PC-3 (cell line): ENCODE data around the gene MAZ. TPM values are rescaled to one million over a fixed set of nuclear protein-coding genes. Genes with fewer than 3 reads are reported as not detected.

Experiments used
- ATAC-seq: fragments of 200-7000 bp; cut with Tn5 transposase; 2 replicates; pipeline ENCODE4 v1.9.1; 2020; ENCODE audit warnings: mild to moderate bottlenecking, moderate library complexity
- BruUV-seq: library from RNA; stranded (reverse); fragments of 400-500 nt; replicated peaks from 2 replicates; lab custom pipeline; 2021; lab: Mats Ljungman, UMichigan
- CTCF ChIA-PET: fragments of 300-600 bp; sonication (Branson Sonifier 250); formaldehyde crosslinking; loops from one replicate; lab custom pipeline; 2022; ENCODE audit warnings: antibody characterized with exemption; lab: Charles Lee
- POLR2A ChIA-PET: fragments of 300-600 bp; sonication (Branson Sonifier 250); formaldehyde crosslinking; loops from one replicate; lab custom pipeline; 2022; ENCODE audit warnings: antibody characterized with exemption; ENCODE audit not compliant: unreplicated experiment; lab: Charles Lee
- DNase-seq: peaks from one replicate; pipeline ENCODE4 v3.0.0-alpha.2; 2015
- H2AFZ ChIP-seq: fragments of 300-600 bp; sonication (generic); 2 replicates; pipeline ENCODE4 v1.6.0; 2016; ENCODE audit warnings: antibody characterized with exemption, low read length
- H3F3A ChIP-seq: fragments of 300-600 bp; sonication (generic); one replicate; pipeline ENCODE4 v1.6.0; 2017; ENCODE audit warnings: antibody characterized with exemption, low read length, control low read depth, mild to moderate bottlenecking; ENCODE audit not compliant: unreplicated experiment
- H3K27ac ChIP-seq: fragments of 300-600 bp; sonication (generic); 2 replicates; pipeline ENCODE4 v1.5.1; 2016; ENCODE audit warnings: mild to moderate bottlenecking, low read length
- H3K27me3 ChIP-seq: fragments of 300-600 bp; sonication (generic); 2 replicates; pipeline ENCODE4 v1.6.1; 2016; ENCODE audit warnings: low read length, mixed read lengths
- H3K36me3 ChIP-seq: fragments of 300-600 bp; sonication (generic); 2 replicates; pipeline ENCODE4 v1.6.1; 2016; ENCODE audit warnings: low read depth, mixed run types, low read length, mixed read lengths
- H3K4me1 ChIP-seq: fragments of 300-600 bp; sonication (generic); 2 replicates; pipeline ENCODE4 v1.5.1; 2016; ENCODE audit warnings: low read length; ENCODE audit not compliant: insufficient read depth
- H3K4me2 ChIP-seq: fragments of 300-600 bp; sonication (generic); 2 replicates; pipeline ENCODE4 v1.6.0; 2016; ENCODE audit warnings: low read length
- H3K4me3 ChIP-seq: fragments of 300-600 bp; sonication (generic); 2 replicates; pipeline ENCODE4 v1.5.1; 2016; ENCODE audit warnings: mild to moderate bottlenecking, low read length, mixed read lengths
- H3K79me2 ChIP-seq: fragments of 300-600 bp; sonication (generic); 2 replicates; pipeline ENCODE4 v1.6.1; 2017; ENCODE audit warnings: low read length, mixed read lengths
- H3K9ac ChIP-seq: fragments of 300-600 bp; sonication (generic); 2 replicates; pipeline ENCODE4 v1.6.0; 2016; ENCODE audit warnings: mild to moderate bottlenecking, low read length
- H3K9me2 ChIP-seq: fragments of 300-600 bp; sonication (generic); replicated peaks from 2 replicates; pipeline ENCODE4 v1.6.1; 2016; ENCODE audit warnings: mixed run types, low read length, mixed read lengths
- H3K9me3 ChIP-seq: fragments of 300-600 bp; sonication (generic); 2 replicates; pipeline ENCODE4 v1.6.1; 2016; ENCODE audit warnings: low read length, mixed read lengths
- H4K20me1 ChIP-seq: fragments of 300-600 bp; sonication (generic); 2 replicates; pipeline ENCODE4 v1.6.1; 2016; ENCODE audit warnings: low read length, mixed read lengths
- EZH2 ChIP-seq: fragments of 300-600 bp; sonication (generic); IDR thresholded peaks from one replicate; pipeline ENCODE4 v1.6.1; 2017; ENCODE audit warnings: antibody characterized with exemption, mild to moderate bottlenecking, low read length; ENCODE audit not compliant: unreplicated experiment
- EZH2phosphoT487 ChIP-seq: fragments of 300-600 bp; sonication (generic); IDR thresholded peaks from 2 replicates; pipeline ENCODE4 v1.6.1; 2018; ENCODE audit warnings: mild to moderate bottlenecking, antibody characterized with exemption, low read length, borderline replicate concordance
- intact Hi-C: fragments of 100-400 bp; cut with micrococcal nuclease; formaldehyde crosslinking; loops from 2 replicates; pipeline ENCODE4 v1.9.0; 2023
- total RNA-seq: library from RNA; depleted of rRNA; stranded (reverse); fragments of >200 nt; gene quantifications from 2 replicates; pipeline ENCODE4 v1.2.3, GENCODE V29; 2014
- TF ChIP-seq, protein P1 (sequence below): fragments of 300-600 bp; sonication (generic); conservative IDR thresholded peaks from 2 replicates; pipeline ENCODE4 v1.5.1; 2017; ENCODE audit warnings: antibody characterized with exemption, low read depth, mild to moderate bottlenecking, low read length

The MAZ gene
- total RNA-seq, 1 experiment from 2014 or later = 279 TPM

DNA sequence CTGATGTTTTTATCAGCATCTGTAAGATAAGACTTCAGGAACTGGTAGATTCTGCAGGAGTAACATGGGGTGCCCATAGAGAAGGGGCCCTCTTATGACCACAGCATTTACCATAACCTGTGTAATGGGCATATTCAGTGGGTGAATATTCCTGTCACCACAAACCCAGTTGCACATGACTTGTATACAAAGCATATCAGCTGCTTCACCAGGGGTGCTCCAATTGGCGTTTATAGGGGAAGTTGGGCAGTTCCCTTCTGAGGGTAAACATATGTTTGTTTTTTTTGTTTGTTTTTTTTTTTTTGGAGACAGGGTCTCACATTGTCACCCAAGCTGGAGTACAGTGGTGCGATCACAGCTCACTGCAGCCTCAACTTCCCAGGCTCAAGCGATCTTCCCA is 39.8 kb upstream of the MAZ start:
- no peak overlapping the region for H3K27ac ChIP-seq
- H3K79me2 ChIP-seq = no peaks in the 10 kb centered on the region
- no peaks in the 10 kb centered on the region for H3K36me3 ChIP-seq
- H3K9me2 ChIP-seq = no peaks in the 10 kb centered on the region
- no peak overlapping the region for H3K9ac ChIP-seq
- no peaks in the 10 kb centered on the region for H3K27me3 ChIP-seq
- ChIA-PET CTCF (interaction anchor here (0.6 kb wide), 1 partner anchor 133 kb away, joined by 4 read pairs; the partner anchor contains the start of gene SEZ6L2), POLR2A (no interaction called here)
- no peak overlapping the region for H3K4me2 ChIP-seq
- TF ChIP-seq EZH2phosphoT487 (no peak), EZH2 (no peak)
- TF ChIP-seq, protein P1, sequence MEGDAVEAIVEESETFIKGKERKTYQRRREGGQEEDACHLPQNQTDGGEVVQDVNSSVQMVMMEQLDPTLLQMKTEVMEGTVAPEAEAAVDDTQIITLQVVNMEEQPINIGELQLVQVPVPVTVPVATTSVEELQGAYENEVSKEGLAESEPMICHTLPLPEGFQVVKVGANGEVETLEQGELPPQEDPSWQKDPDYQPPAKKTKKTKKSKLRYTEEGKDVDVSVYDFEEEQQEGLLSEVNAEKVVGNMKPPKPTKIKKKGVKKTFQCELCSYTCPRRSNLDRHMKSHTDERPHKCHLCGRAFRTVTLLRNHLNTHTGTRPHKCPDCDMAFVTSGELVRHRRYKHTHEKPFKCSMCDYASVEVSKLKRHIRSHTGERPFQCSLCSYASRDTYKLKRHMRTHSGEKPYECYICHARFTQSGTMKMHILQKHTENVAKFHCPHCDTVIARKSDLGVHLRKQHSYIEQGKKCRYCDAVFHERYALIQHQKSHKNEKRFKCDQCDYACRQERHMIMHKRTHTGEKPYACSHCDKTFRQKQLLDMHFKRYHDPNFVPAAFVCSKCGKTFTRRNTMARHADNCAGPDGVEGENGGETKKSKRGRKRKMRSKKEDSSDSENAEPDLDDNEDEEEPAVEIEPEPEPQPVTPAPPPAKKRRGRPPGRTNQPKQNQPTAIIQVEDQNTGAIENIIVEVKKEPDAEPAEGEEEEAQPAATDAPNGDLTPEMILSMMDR = no peak
- BruUV-seq = no TSS peak
- no peak for DNase-seq
- intact Hi-C loops = no loop called here
- H3K4me3 ChIP-seq = no peak overlapping the region
- H3K9me3 ChIP-seq = no peaks in the 10 kb centered on the region
- no peak for ATAC-seq
- no peaks in the 10 kb centered on the region for H3F3A ChIP-seq
- peaks cover 9% of the 10 kb centered on the region for H3K4me1 ChIP-seq
- no peak overlapping the region for H2AFZ ChIP-seq
- H4K20me1 ChIP-seq = no peaks in the 10 kb centered on the region

DNA sequence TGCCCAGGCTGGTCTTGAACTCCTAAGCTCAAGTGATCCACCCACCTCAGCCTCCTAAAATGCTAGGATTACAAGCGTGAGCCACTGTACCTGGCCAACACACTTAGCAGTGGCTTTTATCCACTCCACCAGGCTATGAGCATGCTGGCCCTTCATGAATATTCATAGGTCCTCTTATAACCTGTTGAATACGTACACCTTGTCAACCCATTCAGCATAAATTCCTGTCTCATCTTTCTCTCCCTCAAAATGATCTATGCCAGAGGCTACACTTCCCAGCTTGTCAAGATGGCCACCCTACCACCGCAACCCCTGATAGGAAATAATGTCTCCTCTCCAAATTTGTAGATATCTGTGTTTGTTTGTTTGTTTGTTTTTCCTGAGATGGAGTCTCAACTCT is 39.3 kb upstream of the MAZ start:
- H3K27me3 ChIP-seq = no peaks in the 10 kb centered on the region
- no peaks in the 10 kb centered on the region for H4K20me1 ChIP-seq
- peaks cover 9% of the 10 kb centered on the region for H3K4me1 ChIP-seq
- intact Hi-C loops = no loop called here
- no peak for ATAC-seq
- TF ChIP-seq EZH2phosphoT487 = no peak
- TF ChIP-seq EZH2 = no peak
- ChIA-PET CTCF (interaction anchor here (0.6 kb wide), 1 partner anchor 132 kb away, joined by 4 read pairs; the partner anchor contains the start of gene SEZ6L2), POLR2A (no interaction called here)
- H2AFZ ChIP-seq = no peak overlapping the region
- no peaks in the 10 kb centered on the region for H3K9me3 ChIP-seq
- no peaks in the 10 kb centered on the region for H3F3A ChIP-seq
- H3K27ac ChIP-seq = no peak overlapping the region
- no peak overlapping the region for H3K9ac ChIP-seq
- no peaks in the 10 kb centered on the region for H3K9me2 ChIP-seq
- no TSS peak for BruUV-seq
- H3K79me2 ChIP-seq = no peaks in the 10 kb centered on the region
- no peak overlapping the region for H3K4me3 ChIP-seq
- no peaks in the 10 kb centered on the region for H3K36me3 ChIP-seq
- H3K4me2 ChIP-seq = no peak overlapping the region
- no peak for DNase-seq

DNA sequence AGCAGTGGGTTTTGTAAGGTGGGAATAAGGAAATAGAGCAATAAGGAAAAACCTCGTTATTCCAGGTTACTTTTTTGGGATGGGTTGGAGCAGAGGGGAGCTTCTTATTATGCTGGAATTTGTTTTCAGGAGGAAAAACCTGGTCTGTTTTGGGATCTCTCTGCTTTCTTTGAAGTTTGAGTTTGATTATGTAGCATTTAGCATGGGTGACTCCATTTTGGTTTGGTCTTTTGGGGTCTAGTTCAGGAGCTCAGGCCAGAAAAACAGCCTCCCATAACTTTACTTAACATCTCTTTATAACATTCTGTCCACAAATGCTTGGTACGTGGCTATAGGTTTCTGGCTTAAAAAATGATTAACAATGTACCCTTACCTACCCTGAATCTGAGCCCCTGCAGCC is 36.8 kb upstream of the MAZ start:
- TF ChIP-seq EZH2phosphoT487 = no peak
- no peaks in the 10 kb centered on the region for H3K9me2 ChIP-seq
- no peak overlapping the region for H3K4me2 ChIP-seq
- BruUV-seq = no TSS peak
- CTCF ChIA-PET = no interaction called here
- POLR2A ChIA-PET = no interaction called here
- ATAC-seq (no peak), DNase-seq (no peak)
- no peak overlapping the region for H2AFZ ChIP-seq
- no peaks in the 10 kb centered on the region for H3K27me3 ChIP-seq
- no peaks in the 10 kb centered on the region for H4K20me1 ChIP-seq
- no peak overlapping the region for H3K9ac ChIP-seq
- peaks cover 9% of the 10 kb centered on the region for H3K4me1 ChIP-seq
- no peaks in the 10 kb centered on the region for H3F3A ChIP-seq
- H3K79me2 ChIP-seq = no peaks in the 10 kb centered on the region
- H3K27ac ChIP-seq = no peak overlapping the region
- intact Hi-C loops = no loop called here
- no peaks in the 10 kb centered on the region for H3K9me3 ChIP-seq
- no peaks in the 10 kb centered on the region for H3K36me3 ChIP-seq
- H3K4me3 ChIP-seq = no peak overlapping the region
